Heart right ventricle (tissue), 16 donors: Measurements from ENCODE around the gene NPDC1. TPM values are rescaled to one million over a fixed set of nuclear protein-coding genes. Genes with fewer than 3 reads are reported as not detected.

Source experiments
- ATAC-seq, 8 donors: fragments of 200-7000 bp; cut with Tn5 transposase; one replicate each; pipeline ENCODE4 v1.9.1; 2020; ENCODE audit warnings: mild to moderate bottlenecking in 8 of 8, moderate library complexity in 8 of 8, moderate number of reproducible peaks in 1 of 8
- DNase-seq, 2 donors: peaks; one replicate each; pipeline ENCODE4 v3.0.0-alpha.2; 2020
- H3K27ac ChIP-seq, 10 donors: fragments of 200-600 bp; sonication (generic) in 2 of 10; one replicate each; pipeline versions ENCODE4 v1.5.0 to v1.8.0; 2020 to 2022; ENCODE audit warnings: mild to moderate bottlenecking in 3 of 10
- H3K27me3 ChIP-seq, 7 donors: fragments of 200-600 bp; one replicate each; pipeline ENCODE4 v1.8.0; 2021 to 2022; ENCODE audit warnings: mild to moderate bottlenecking in 2 of 7
- H3K36me3 ChIP-seq, 9 donors: fragments of 200-600 bp; sonication (generic) in 1 of 9; one replicate each; pipeline versions ENCODE4 v1.5.0 to v1.8.0; 2020 to 2022; ENCODE audit warnings: mild to moderate bottlenecking in 2 of 9
- H3K4me1 ChIP-seq, 9 donors: fragments of 200-600 bp; sonication (generic) in 1 of 9; one replicate each; pipeline versions ENCODE4 v1.5.0 to v1.8.0; 2020 to 2022; ENCODE audit warnings: mild to moderate bottlenecking in 4 of 9
- H3K4me3 ChIP-seq, 10 donors: fragments of 200-600 bp; sonication (generic) in 2 of 10; one replicate each; pipeline versions ENCODE4 v1.5.0 to v1.8.0; 2020 to 2022; ENCODE audit warnings: mild to moderate bottlenecking in 7 of 10, moderate library complexity in 2 of 10
- H3K9me3 ChIP-seq, 11 donors: fragments of 200-600 bp in 10 of 11; sonication (generic) in 2 of 11; one replicate each; pipeline versions ENCODE4 v1.5.0 to v1.8.0; 2013 to 2022; ENCODE audit warnings: mild to moderate bottlenecking in 2 of 11, control low read depth in 1 of 11, moderate library complexity in 1 of 11
- WGBS, 2 donors: extraction: QIAGEN DNeasy Blood & Tissue Kit; methylation state at CpG; one replicate each; pipeline ENCODE4 v1.1.7; 2013; ENCODE audit warnings: inconsistent platforms in 1 of 2; 5-methylcytosine and 5-hydroxymethylcytosine counted together
- intact Hi-C, 10 donors: fragments of 100-400 bp; cut with DNase I; formaldehyde crosslinking; loops; one replicate each; pipeline versions ENCODE4 v1.11.1 to v1.14.2; 2022
- polyA plus RNA-seq, 2 donors: library from polyadenylated mRNA; stranded (reverse); fragments of 200-250 nt; gene quantifications; one replicate each; pipeline ENCODE4 v1.2.3, GENCODE V29; 2013
- total RNA-seq, 10 donors: library from RNA; stranded (reverse); fragmentation: NEBNext Ultra II Directional in 3 of 10; extraction: Animal tissue kit (Norgen Biotek cat#: 25700) in 3 of 10; gene quantifications; one replicate each; pipeline versions ENCODE4 v1.2.1 to v1.2.4, GENCODE V29; 2021 to 2023
- TF ChIP-seq, protein P1 (sequence below), 9 donors: fragments of 200-600 bp; sonication (generic) in 2 of 9; IDR thresholded peaks; one replicate each; pipeline versions ENCODE4 v1.5.0 to v1.8.0; 2021 to 2022; ENCODE audit warnings: antibody characterized with exemption in 9 of 9, mild to moderate bottlenecking in 5 of 9, moderate library complexity in 1 of 9
- donor health status: Arrhythmogenic right ventricular cardiomyopathy.
- donor health status: ischemic (EF 13 %, LVEDD 7.1; RV severe dilation, severe dysfunction).
- donor health status: healthy with polysubstance abuse.
- donor health status: DM: no; HTN: yes; CAD: no.
- donor health status: DM: no; HTN: no; CAD: no.
- donor health status: ischemic (EF 25% LVEDD 6.9; RV normal size, moderate dysfunction).
- donor health status: ischemic (EF 25% LVEDD 5.7; RV mildly dilated, moderate dysfunction).
- donor health status: healthy.
- donor health status: DM: yes; HTN: yes; CAD: no.
- donor health status: Ischemic cardiomyopathy.
- donor health status: ischemic (EF 35%, LVEDD 5.7; RV mildly dilated, moderate dysfunction).
- donor health status: nonischemic (EF 11% LVEDD 7.7; RV severe dilation, severe dysfunction).
- donor health status: DM: yes; HTN: yes; CAD: no.
- donor health status: PGD.
- donor health status: ischemic (EF 29% LVEDD 5.4; RV normal size, mild dysfunction).
- donor health status: nonischemic (EF 23%, LVEDD 6.1; RV moderate dilation, normal function).

NPDC1 gene
- total and polyA plus RNA-seq, 12 donors: 29.1 to 153 (median 54.5) TPM

DNA sequence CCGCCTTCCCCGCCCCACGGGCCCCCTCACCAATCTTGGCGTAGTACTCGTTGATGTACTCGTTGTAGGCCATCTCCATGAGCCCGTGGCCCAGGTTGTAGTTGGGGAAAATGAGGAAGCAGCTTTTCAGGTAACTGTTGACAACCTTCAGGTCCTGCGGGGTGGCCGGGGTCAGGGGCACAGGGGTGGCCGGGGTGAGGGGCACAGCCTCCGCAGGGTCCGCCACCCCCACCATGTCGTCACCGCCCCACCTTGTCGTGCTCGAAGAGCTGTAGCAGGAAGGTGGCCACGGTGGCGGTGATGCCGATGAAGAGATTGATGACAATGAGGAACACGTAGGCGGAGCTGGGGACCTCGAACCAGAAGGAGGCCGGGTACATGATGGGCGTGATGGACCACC lies 34.8 kb downstream of the NPDC1 start:
- Histone ChIP-seq H3K27ac (no peak overlapping the region), H3K4me1 (peaks cover 0 to 2% (median 0%) of the 10 kb centered on the region in 9 donors), H3K36me3 (peaks cover 0 to 75% (median 21%) of the 10 kb centered on the region in 9 donors), H3K9me3 (no peaks in the 10 kb centered on the region), H3K27me3 (no peaks in the 10 kb centered on the region), H3K4me3 (no peak overlapping the region)
- intact Hi-C loops: no loop called here
- 95 to 97% methylated on average over 23 to 24 of the region's 24 CpGs for WGBS, 2 donors
- TF ChIP-seq, protein P1, sequence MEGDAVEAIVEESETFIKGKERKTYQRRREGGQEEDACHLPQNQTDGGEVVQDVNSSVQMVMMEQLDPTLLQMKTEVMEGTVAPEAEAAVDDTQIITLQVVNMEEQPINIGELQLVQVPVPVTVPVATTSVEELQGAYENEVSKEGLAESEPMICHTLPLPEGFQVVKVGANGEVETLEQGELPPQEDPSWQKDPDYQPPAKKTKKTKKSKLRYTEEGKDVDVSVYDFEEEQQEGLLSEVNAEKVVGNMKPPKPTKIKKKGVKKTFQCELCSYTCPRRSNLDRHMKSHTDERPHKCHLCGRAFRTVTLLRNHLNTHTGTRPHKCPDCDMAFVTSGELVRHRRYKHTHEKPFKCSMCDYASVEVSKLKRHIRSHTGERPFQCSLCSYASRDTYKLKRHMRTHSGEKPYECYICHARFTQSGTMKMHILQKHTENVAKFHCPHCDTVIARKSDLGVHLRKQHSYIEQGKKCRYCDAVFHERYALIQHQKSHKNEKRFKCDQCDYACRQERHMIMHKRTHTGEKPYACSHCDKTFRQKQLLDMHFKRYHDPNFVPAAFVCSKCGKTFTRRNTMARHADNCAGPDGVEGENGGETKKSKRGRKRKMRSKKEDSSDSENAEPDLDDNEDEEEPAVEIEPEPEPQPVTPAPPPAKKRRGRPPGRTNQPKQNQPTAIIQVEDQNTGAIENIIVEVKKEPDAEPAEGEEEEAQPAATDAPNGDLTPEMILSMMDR (IDR thresholded peaks at IDR 0.05): no peak
- ATAC-seq (no peak), DNase-seq (no peak)

DNA sequence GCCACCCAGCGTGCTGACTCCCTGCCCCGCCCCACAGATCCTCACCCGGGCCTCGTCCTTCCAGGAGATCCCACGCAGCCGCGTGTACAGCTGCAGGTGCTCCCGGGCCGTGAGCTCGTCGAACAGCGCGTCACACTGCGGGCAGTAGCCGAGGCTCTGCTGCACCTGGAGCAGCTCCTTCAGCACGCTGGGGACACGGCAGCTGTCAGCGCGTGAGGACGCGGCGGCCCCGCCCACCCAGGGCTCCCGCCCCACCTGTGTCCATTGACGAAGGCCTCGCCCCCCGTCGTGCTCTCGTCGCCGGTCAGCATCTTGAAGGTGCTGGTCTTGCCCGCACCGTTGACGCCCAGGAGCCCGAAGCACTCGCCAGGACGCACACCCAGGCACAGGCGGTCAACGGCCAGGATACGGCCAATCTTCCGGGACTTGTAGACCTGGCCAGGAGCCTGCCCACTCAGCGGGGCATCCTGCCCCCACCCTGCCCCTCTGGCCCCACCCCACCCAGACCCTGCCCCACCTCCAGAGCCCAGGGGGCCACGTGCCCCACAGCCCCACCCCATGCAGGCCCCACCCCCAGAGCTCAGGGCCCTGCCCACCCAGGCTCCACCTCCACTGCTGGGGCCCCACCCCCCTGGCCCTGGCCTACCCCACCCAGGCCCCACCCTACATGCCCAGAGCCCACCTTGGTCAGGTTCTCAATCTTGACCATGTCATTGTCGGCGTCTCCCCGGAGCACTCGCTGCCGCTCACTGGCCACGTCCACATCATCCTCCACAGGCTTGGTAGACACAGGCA lies 35.8 kb downstream of the NPDC1 start:
- intact Hi-C loops: no loop called here

DNA sequence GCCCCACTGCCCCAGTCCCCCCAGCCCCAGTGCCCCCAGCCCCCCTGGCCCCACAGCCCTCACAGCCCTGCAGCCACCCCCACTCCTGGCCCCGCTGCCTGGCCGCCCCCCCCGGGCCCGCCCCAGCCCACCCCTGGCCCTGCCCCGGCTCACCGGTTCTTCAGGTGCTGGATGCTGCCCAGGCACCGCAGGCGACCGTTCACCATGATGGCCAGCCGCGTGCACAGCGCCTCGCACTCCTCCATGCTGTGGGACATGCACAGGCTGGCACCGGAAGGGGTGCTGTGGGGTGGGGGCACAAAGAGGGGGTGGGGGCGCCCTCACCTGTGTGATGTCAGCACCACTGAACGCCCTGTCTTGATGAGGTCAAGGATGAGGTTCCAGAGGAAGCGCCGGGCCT lies 36.8 kb downstream of the NPDC1 start:
- Histone ChIP-seq H3K4me3 (no peak overlapping the region), H3K4me1 (peaks cover 0 to 8% (median 0%) of the 10 kb centered on the region in 9 donors), H3K9me3 (peaks cover 0 to 13% (median 0%) of the 10 kb centered on the region in 11 donors), H3K27me3 (no peaks in the 10 kb centered on the region), H3K36me3 (peaks cover 0 to 56% (median 14%) of the 10 kb centered on the region in 9 donors), H3K27ac (no peak overlapping the region)
- TF ChIP-seq, protein P1 (IDR thresholded peaks at IDR 0.05): no peak
- DNase-seq (no peak), ATAC-seq (no peak)
- 95 to 96% methylated on average over 16 to 18 of the region's 18 CpGs for WGBS, 2 donors
- intact Hi-C loops: no loop called here

More for the DNA sequence above, 35.8 kb downstream of the NPDC1 start:
- H3K27ac ChIP-seq: no peak overlapping the region
- no peak for ATAC-seq
- peaks cover 0 to 4% (median 0%) of the 10 kb centered on the region in 11 donors for H3K9me3 ChIP-seq
- DNase-seq: no peak
- no peak overlapping the region for H3K4me3 ChIP-seq
- H3K27me3 ChIP-seq: no peaks in the 10 kb centered on the region
- peaks cover 0 to 8% (median 0%) of the 10 kb centered on the region in 9 donors for H3K4me1 ChIP-seq
- peaks cover 0 to 65% (median 14%) of the 10 kb centered on the region in 9 donors for H3K36me3 ChIP-seq
- TF ChIP-seq, protein P1 (IDR thresholded peaks at IDR 0.05): no peak
- 96 to 98% methylated on average over 45 to 49 of the region's 49 CpGs for WGBS, 2 donors

DNA sequence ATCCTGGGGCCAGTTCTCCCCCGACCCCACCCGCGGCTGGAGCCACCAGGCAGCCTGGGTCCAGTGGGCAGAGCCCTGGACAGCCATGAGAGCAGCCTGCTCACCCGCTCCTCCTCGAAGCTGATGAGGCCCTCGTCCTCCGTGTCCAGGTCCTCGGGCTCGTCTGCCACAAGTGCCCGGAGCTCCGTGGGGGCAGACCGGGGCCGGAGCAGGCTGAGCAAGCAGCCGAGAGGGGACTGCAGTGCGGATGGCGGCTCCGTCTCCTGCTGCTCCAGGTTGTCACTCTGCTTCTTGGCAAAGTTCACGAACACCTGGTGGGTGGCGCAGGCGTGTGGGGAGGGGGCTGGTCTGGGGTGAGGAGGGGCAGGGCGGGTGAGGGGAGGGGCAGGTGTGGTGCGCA lies 37.7 kb downstream of the NPDC1 start:
- DNase-seq (no peak), ATAC-seq (no peak)
- TF ChIP-seq, protein P1 (IDR thresholded peaks at IDR 0.05): no peak
- intact Hi-C loops: no loop called here
- no peak overlapping the region for H3K27ac ChIP-seq
- peaks cover 0 to 8% (median 0%) of the 10 kb centered on the region in 9 donors for H3K4me1 ChIP-seq
- peaks cover 0 to 47% (median 14%) of the 10 kb centered on the region in 9 donors for H3K36me3 ChIP-seq
- H3K27me3 ChIP-seq: no peaks in the 10 kb centered on the region
- H3K9me3 ChIP-seq: peaks cover 0 to 13% (median 0%) of the 10 kb centered on the region in 11 donors
- H3K4me3 ChIP-seq: no peak overlapping the region
- WGBS, 2 donors: 82 to 84% methylated on average over 20 to 22 of the region's 22 CpGs
